DOHH2 (cell line): ENCODE measurements around the gene CDH2.

Experiments
- EZH2phosphoT487 ChIP-seq: fragments of 200-600 bp; sonication (generic); IDR thresholded peaks from 2 replicates; pipeline ENCODE4 v1.6.1; 2017; ENCODE audit warnings: borderline replicate concordance, mild to moderate bottlenecking, antibody characterized with exemption, low read length, moderate library complexity, mixed read lengths
- TF ChIP-seq, protein P1 (sequence below): fragments of 200-600 bp; sonication (generic); IDR thresholded peaks from one replicate; pipeline ENCODE4 v1.5.1; 2014; ENCODE audit warnings: antibody characterized with exemption, mild to moderate bottlenecking, low read depth, low read length; ENCODE audit not compliant: poor library complexity, severe bottlenecking

DNA sequence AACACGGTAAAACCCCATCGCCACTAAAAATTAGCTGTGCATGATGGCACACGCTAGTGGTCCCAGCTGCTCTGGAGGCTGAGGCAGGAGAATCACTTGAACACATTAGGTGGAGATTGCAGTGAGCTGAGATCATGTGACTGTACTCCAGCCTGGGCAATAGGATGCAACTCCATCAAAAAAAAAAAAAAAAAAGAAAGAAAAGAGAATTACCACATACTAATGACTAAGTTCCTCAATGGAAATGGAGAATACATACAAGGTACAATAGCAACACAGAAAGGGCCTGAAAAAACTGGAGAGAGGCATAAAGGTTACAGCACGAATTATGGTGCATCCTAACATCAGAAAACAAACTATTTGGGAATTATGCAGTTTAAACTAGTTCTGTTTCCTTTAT is 81.3 kb downstream of the CDH2 start:
- TF ChIP-seq, protein P1, sequence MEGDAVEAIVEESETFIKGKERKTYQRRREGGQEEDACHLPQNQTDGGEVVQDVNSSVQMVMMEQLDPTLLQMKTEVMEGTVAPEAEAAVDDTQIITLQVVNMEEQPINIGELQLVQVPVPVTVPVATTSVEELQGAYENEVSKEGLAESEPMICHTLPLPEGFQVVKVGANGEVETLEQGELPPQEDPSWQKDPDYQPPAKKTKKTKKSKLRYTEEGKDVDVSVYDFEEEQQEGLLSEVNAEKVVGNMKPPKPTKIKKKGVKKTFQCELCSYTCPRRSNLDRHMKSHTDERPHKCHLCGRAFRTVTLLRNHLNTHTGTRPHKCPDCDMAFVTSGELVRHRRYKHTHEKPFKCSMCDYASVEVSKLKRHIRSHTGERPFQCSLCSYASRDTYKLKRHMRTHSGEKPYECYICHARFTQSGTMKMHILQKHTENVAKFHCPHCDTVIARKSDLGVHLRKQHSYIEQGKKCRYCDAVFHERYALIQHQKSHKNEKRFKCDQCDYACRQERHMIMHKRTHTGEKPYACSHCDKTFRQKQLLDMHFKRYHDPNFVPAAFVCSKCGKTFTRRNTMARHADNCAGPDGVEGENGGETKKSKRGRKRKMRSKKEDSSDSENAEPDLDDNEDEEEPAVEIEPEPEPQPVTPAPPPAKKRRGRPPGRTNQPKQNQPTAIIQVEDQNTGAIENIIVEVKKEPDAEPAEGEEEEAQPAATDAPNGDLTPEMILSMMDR = no peak
- no peak for TF ChIP-seq EZH2phosphoT487
